Astrocyte of the spinal cord (primary cell): Measurements from ENCODE around the gene SLC46A2.

Source experiments
- DNase-seq: peaks from one replicate; pipeline ENCODE4 v3.0.0; 2011; ENCODE audit warnings: low read depth, low spot score
- H3K4me3 ChIP-seq: 2 replicates; pipeline ENCODE4 v1.5.1; 2011; ENCODE audit warnings: low read depth, mild to moderate bottlenecking, low read length, moderate library complexity
- in situ Hi-C: cut with HindIII; loops from 2 replicates; pipeline ENCODE4 v1.10.0; 2017; ENCODE audit warnings: low sequenced_read_pairs
- TF ChIP-seq, protein P1 (sequence below): IDR thresholded peaks from 2 replicates; pipeline ENCODE4 v1.5.1; 2012; ENCODE audit warnings: low read depth, mild to moderate bottlenecking, low read length, inconsistent platforms

Gene SLC46A2

DNA sequence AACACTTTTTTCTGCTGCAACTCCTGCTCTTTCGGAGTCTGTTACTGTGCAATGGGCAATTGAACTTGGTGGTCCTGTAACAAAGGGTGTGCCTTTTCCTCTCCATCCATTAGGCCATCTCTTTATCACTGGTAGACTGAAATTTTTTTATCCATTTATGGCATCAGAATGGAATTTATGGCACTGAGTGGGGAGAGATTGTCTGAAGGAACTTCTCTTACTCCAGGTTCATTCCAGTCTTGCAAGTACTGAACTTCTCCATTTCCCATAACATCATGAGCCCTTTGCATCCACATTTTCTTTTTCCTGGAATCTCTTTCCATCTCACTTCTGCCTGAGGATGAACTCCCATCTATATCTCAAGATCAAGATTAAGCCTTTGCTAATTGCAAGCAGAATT, 10.0 kb downstream of the SLC46A2 start:
- in situ Hi-C loops: no loop called here
- H3K4me3 ChIP-seq: no peak overlapping the region
- DNase-seq: no peak
- TF ChIP-seq, protein P1, sequence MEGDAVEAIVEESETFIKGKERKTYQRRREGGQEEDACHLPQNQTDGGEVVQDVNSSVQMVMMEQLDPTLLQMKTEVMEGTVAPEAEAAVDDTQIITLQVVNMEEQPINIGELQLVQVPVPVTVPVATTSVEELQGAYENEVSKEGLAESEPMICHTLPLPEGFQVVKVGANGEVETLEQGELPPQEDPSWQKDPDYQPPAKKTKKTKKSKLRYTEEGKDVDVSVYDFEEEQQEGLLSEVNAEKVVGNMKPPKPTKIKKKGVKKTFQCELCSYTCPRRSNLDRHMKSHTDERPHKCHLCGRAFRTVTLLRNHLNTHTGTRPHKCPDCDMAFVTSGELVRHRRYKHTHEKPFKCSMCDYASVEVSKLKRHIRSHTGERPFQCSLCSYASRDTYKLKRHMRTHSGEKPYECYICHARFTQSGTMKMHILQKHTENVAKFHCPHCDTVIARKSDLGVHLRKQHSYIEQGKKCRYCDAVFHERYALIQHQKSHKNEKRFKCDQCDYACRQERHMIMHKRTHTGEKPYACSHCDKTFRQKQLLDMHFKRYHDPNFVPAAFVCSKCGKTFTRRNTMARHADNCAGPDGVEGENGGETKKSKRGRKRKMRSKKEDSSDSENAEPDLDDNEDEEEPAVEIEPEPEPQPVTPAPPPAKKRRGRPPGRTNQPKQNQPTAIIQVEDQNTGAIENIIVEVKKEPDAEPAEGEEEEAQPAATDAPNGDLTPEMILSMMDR: no peak

DNA sequence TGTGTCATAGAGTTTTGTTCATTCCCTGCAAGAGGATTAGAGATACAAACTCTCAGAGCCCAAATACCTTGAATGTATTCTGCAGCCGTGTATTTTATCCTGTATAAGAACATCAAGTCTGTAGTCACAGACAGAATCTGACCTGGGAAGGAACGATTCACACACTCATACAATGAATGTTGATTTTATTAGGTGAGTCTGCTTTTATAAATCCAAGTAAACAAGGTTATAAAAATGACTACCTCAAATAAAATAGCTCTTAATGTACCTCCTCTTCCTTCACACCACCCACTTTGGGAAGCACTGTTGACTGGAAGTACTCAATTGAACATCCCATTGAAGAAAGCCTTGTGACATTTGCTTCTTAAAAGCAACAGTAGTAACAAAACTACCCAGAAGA, 11.9 kb downstream of the SLC46A2 start:
- no peak for DNase-seq
- in situ Hi-C loops: no loop called here
- TF ChIP-seq, protein P1: no peak
- no peak overlapping the region for H3K4me3 ChIP-seq

DNA sequence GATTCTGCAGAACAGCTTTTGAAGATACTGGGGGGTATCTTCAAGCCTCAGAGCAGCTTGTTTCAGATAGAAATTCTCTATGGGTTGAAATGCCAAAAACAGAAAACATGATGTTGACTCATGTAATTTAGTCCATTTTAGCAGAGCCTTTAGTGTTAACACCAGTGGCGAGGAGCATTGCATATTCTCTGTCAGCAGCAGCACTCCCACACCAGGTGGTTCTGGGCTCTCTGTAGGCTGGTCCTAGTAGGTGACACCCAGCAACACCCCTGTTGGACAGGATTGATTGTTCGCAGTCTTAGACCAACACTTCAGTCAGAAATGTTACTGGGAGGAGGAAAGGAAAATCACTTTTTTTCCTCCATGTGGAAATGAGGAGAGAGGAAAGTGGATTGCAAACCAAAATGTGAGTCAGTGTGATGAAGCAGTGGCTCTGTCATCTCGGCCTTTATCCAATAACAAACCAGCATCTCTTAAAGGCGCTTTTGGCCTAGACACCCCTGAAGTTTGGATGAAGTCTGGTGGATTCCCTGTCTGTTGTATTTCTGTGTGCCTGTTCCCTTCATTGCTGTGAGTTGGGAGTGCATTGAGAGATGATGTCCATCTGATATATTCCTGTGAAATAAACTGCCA, 16.8 kb downstream of the SLC46A2 start:
- TF ChIP-seq, protein P1: no peak
- no peak overlapping the region for H3K4me3 ChIP-seq
- no peak for DNase-seq
- in situ Hi-C loops: no loop called here

DNA sequence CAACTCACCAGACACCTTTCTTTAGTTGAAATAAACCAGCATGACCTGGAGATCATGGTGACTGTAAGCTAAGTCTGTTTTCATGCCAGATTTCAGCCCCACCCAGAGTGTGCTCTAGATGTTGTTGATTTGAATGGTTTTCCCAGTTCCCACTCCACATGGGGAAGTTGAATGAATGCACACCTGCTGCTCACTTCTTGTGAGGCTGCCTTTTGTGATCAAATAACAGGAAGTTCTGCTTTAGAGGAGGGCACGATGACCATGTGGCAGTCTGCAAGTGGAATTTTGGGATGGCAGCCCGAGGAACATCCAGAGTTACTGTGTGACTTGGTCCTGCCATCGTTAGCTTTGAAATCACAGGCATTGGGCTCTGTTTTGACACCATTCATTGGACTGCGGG, 18.7 kb downstream of the SLC46A2 start:
- in situ Hi-C loops: no loop called here
- H3K4me3 ChIP-seq: no peak overlapping the region
- DNase-seq: no peak
- TF ChIP-seq, protein P1: no peak

DNA sequence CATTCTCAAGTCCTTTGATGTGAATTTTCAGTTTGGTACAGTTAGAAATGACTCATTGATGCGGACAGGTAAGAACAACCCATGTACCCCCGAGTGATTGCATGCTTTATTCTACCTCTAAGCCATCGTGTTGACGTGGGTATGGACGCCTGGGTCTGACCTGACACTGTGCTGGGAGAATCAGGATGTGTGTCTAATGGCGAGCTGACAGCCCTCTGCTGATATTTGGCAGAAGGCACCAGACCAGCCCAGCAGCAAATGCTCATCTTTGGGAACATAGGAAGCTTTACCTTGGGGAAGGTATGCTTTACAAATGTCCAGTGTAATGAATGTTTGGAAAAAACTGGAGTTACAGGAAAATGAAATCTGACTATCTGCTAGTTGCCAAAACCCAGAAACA, 20.1 kb downstream of the SLC46A2 start:
- TF ChIP-seq, protein P1: no peak
- DNase-seq: no peak
- no peak overlapping the region for H3K4me3 ChIP-seq
- in situ Hi-C loops: no loop called here

DNA sequence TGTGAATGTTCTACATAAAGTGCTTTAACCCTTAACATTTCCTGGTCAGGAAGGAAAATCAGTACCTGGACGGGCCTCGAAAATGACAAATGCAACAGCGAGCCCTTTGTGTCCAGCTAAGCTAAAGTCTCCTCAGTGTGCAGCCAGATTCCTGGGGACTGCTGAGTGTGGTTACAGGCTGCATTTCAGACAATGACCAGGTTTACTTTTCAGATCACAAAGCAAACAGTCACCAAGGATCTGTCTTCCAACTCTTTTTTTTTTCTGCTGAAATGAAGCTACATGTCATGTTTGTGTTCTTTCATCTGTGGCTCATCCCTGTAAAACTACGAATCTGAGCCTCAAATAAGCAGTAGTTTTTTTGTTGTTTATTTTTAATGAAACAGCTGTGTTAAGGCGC, 20.8 kb downstream of the SLC46A2 start:
- DNase-seq: no peak
- no peak overlapping the region for H3K4me3 ChIP-seq
- TF ChIP-seq, protein P1: no peak
- in situ Hi-C loops: no loop called here
